Panc1 (cell line): ENCODE data around the gene SV2B. TPM values are rescaled to one million over a fixed set of nuclear protein-coding genes. Genes with fewer than 3 reads are reported as not detected.

Source experiments
- ATAC-seq: fragments of 200-7000 bp; cut with Tn5 transposase; 2 replicates; pipeline ENCODE4 v1.9.1; 2020; ENCODE audit warnings: mild to moderate bottlenecking, moderate library complexity
- BruUV-seq: library from RNA; stranded (reverse); fragments of 400-500 nt; replicated peaks from 2 replicates; lab custom pipeline; 2021; lab: Mats Ljungman, UMichigan
- CTCF ChIA-PET: fragments of 300-600 bp; sonication (Branson Sonifier 250); formaldehyde crosslinking; loops from one replicate; lab custom pipeline; 2022; ENCODE audit warnings: antibody characterized with exemption; lab: Charles Lee
- POLR2A ChIA-PET: fragments of 300-600 bp; sonication (Branson Sonifier 250); formaldehyde crosslinking; loops from one replicate; lab custom pipeline; 2022; ENCODE audit warnings: antibody characterized with exemption; lab: Charles Lee
- DNase-seq: peaks from one replicate; pipeline ENCODE4 v3.0.0-alpha.2; 2010; ENCODE audit warnings: low read depth, low spot score
- H3K27ac ChIP-seq: 2 replicates; pipeline ENCODE4 v1.5.1; 2011; ENCODE audit warnings: mild to moderate bottlenecking, low read length, inconsistent platforms
- H3K27me3 ChIP-seq: fragments of 200-500 bp; sonication (Bioruptor generic); 2 replicates; pipeline ENCODE4 v1.6.0; 2014; ENCODE audit warnings: low read length, inconsistent platforms; ENCODE audit not compliant: control insufficient read depth, insufficient read depth
- H3K36me3 ChIP-seq: fragments of 200-500 bp; sonication (Bioruptor generic); 2 replicates; pipeline ENCODE4 v1.5.1; 2014; ENCODE audit warnings: inconsistent platforms, mild to moderate bottlenecking, low read length, moderate library complexity; ENCODE audit not compliant: control insufficient read depth, insufficient read depth
- H3K4me1 ChIP-seq: 2 replicates; pipeline ENCODE4 v1.5.1; 2011; ENCODE audit warnings: inconsistent platforms, mild to moderate bottlenecking, low read length, moderate library complexity; ENCODE audit not compliant: control insufficient read depth, insufficient read depth
- H3K4me3 ChIP-seq, 2 experiments: 2 replicates each; pipeline ENCODE4 v1.5.1; 2011 to 2012; ENCODE audit warnings: low read depth in 2 of 2, low read length in 2 of 2, mild to moderate bottlenecking in 2 of 2, inconsistent platforms in 1 of 2, moderate library complexity in 1 of 2
- H3K9me3 ChIP-seq: fragments of 200-500 bp; sonication (Bioruptor generic); 2 replicates; pipeline ENCODE4 v1.5.1; 2014; ENCODE audit warnings: low read depth, mild to moderate bottlenecking, inconsistent platforms, low read length, moderate library complexity; ENCODE audit not compliant: control insufficient read depth, insufficient read depth
- POLR2AphosphoS5 ChIP-seq: IDR thresholded peaks from 2 replicates; pipeline ENCODE4 v1.6.1; 2012; ENCODE audit warnings: mild to moderate bottlenecking, low read depth, low read length, moderate library complexity
- SIN3A ChIP-seq: IDR thresholded peaks from 2 replicates; pipeline ENCODE4 v1.6.1; 2012; ENCODE audit warnings: low read depth, mild to moderate bottlenecking, low read length, moderate library complexity, borderline replicate concordance; ENCODE audit not compliant: insufficient read depth
- TCF7L2 ChIP-seq: IDR thresholded peaks from 2 replicates; pipeline ENCODE4 v1.6.1; 2011; ENCODE audit warnings: mild to moderate bottlenecking, low read depth, low read length, inconsistent platforms
- in situ Hi-C: cut with HindIII; loops from 2 replicates; pipeline ENCODE4 v1.10.0; 2016; ENCODE audit warnings: low sequenced_read_pairs, low pct_unique_long_range_greater_than_20kb
- intact Hi-C: fragments of 100-400 bp; cut with micrococcal nuclease; formaldehyde crosslinking; loops from one replicate; pipeline ENCODE4 v1.10.0; 2022; ENCODE audit not compliant: unreplicated experiment
- total RNA-seq: library from RNA; stranded (reverse); gene quantifications from one replicate; pipeline ENCODE4 v1.2.1, GENCODE V29; 2021; ENCODE audit not compliant: unreplicated experiment
- TF ChIP-seq, protein P1 (sequence below), 2 experiments: IDR thresholded peaks; 2 replicates each; pipeline ENCODE4 v1.6.1; 2011 to 2012; ENCODE audit warnings: low read depth in 2 of 2, control low read depth in 1 of 2, low read length in 1 of 2, mild to moderate bottlenecking in 1 of 2, moderate library complexity in 1 of 2; ENCODE audit not compliant: insufficient read depth in 1 of 2
- TF ChIP-seq, protein P2 (sequence below): fragments of 450-650 bp; IDR thresholded peaks from 2 replicates; pipeline ENCODE4 v1.5.1; 2017; ENCODE audit warnings: mild to moderate bottlenecking

SV2B gene
- total RNA-seq, 1 experiment from 2014 or later, result not detected

DNA sequence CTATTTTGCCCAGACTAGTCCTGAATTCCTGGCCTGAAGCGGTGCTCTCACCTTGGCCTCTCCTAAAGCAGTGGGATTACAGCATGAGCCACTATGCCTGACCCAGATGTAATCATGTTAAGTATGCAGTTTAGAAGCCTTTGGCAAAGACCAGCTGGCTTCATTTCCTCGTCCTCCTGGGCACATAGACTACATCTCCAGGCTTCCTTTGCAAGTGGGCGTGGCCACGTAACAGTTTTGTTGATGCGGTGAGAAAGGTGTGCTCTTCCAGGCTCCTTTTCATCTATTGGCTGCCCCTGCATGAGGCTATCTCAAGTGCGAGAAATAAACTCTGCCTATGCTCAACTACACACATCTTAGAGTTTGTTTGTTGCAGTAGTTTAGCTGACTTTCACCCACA is 13.0 kb downstream of the SV2B start:
- DNase-seq (no peak), ATAC-seq (no peak)
- TF ChIP-seq, protein P1, sequence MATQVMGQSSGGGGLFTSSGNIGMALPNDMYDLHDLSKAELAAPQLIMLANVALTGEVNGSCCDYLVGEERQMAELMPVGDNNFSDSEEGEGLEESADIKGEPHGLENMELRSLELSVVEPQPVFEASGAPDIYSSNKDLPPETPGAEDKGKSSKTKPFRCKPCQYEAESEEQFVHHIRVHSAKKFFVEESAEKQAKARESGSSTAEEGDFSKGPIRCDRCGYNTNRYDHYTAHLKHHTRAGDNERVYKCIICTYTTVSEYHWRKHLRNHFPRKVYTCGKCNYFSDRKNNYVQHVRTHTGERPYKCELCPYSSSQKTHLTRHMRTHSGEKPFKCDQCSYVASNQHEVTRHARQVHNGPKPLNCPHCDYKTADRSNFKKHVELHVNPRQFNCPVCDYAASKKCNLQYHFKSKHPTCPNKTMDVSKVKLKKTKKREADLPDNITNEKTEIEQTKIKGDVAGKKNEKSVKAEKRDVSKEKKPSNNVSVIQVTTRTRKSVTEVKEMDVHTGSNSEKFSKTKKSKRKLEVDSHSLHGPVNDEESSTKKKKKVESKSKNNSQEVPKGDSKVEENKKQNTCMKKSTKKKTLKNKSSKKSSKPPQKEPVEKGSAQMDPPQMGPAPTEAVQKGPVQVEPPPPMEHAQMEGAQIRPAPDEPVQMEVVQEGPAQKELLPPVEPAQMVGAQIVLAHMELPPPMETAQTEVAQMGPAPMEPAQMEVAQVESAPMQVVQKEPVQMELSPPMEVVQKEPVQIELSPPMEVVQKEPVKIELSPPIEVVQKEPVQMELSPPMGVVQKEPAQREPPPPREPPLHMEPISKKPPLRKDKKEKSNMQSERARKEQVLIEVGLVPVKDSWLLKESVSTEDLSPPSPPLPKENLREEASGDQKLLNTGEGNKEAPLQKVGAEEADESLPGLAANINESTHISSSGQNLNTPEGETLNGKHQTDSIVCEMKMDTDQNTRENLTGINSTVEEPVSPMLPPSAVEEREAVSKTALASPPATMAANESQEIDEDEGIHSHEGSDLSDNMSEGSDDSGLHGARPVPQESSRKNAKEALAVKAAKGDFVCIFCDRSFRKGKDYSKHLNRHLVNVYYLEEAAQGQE (IDR thresholded peaks at IDR 0.05; ENCODE audit: insufficient read depth in 1 of 2, low read depth in 2 of 2, low read length in 1 of 2), result no peak
- TF ChIP-seq TCF7L2 (no peak), SIN3A (no peak), POLR2AphosphoS5 (no peak)
- TF ChIP-seq, protein P2, sequence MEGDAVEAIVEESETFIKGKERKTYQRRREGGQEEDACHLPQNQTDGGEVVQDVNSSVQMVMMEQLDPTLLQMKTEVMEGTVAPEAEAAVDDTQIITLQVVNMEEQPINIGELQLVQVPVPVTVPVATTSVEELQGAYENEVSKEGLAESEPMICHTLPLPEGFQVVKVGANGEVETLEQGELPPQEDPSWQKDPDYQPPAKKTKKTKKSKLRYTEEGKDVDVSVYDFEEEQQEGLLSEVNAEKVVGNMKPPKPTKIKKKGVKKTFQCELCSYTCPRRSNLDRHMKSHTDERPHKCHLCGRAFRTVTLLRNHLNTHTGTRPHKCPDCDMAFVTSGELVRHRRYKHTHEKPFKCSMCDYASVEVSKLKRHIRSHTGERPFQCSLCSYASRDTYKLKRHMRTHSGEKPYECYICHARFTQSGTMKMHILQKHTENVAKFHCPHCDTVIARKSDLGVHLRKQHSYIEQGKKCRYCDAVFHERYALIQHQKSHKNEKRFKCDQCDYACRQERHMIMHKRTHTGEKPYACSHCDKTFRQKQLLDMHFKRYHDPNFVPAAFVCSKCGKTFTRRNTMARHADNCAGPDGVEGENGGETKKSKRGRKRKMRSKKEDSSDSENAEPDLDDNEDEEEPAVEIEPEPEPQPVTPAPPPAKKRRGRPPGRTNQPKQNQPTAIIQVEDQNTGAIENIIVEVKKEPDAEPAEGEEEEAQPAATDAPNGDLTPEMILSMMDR, result no peak
- no peaks in the 10 kb centered on the region for H3K36me3 ChIP-seq
- no peak overlapping the region for H3K4me3 ChIP-seq
- in situ Hi-C loops, result no loop called here
- CTCF ChIA-PET, result no interaction called here
- no TSS peak for BruUV-seq
- H3K27ac ChIP-seq, result no peak overlapping the region
- intact Hi-C loops, result no loop called here
- peaks cover 5% of the 10 kb centered on the region; the same call in 1 of the 2 replicates for H3K27me3 ChIP-seq
- POLR2A ChIA-PET, result no interaction called here
- H3K9me3 ChIP-seq, result no peaks in the 10 kb centered on the region
- no peaks in the 10 kb centered on the region for H3K4me1 ChIP-seq

DNA sequence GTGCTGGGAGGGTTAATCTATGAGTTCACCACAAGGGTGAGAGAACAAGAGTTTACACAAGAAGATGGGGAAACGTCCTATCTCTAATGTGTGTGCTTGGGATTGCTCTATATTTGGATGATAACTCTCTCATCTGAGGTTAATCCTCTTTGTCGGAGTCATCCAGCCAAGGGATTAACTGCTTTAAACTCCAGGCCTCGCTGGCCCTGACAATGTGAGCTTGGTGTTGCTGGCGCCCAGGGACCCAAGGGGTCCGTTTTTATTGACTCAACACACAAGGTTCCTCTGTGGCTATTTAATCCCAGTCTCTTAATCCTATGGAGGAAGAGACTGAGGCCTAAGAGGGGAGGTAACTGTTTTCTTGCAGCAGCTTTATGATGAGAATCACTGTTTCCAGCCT is 14.2 kb downstream of the SV2B start:
- Histone ChIP-seq H3K27me3 (peaks cover 2% of the 10 kb centered on the region; the same call in 1 of the 2 replicates), H3K27ac (no peak overlapping the region), H3K9me3 (no peaks in the 10 kb centered on the region), H3K36me3 (no peaks in the 10 kb centered on the region), H3K4me3 (no peak overlapping the region), H3K4me1 (no peaks in the 10 kb centered on the region)
- DNase-seq (no peak), ATAC-seq (no peak)
- TF ChIP-seq TCF7L2, result no peak
- no peak for TF ChIP-seq SIN3A
- TF ChIP-seq, protein P1 (IDR thresholded peaks at IDR 0.05; ENCODE audit: insufficient read depth in 1 of 2, low read depth in 2 of 2, low read length in 1 of 2), result no peak
- TF ChIP-seq, protein P2, result no peak
- no peak for TF ChIP-seq POLR2AphosphoS5
- in situ Hi-C loops (no loop called here), intact Hi-C loops (no loop called here)
- POLR2A ChIA-PET, result no interaction called here
- no TSS peak for BruUV-seq
- CTCF ChIA-PET, result no interaction called here
